ENCODE results near the gene APMAP.

The APMAP gene

DNA sequence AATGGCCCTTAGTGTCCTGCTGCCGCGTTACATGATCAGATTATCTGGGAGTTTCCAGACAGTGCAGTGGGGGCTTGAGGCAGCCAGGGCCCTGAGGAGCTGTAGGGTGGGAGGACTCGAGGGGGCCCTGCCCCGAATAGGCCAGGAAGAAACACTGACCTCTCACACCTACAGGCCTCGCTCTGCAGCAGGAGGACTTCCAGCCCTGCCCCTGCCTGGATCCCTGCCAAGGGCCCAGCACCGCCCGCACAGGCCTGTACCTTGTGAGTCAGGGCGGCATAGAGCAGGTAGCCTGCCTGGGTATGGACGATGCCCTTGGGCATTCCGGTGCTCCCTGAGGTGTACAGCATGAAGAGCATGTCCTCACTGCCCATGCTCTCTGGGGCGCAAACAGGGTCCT lies 30.1 kb upstream of the APMAP start:
- no peak overlapping the region for H3K9ac ChIP-seq (ENCODE audit: low read length)
- H3K4me1 ChIP-seq (ENCODE audit: insufficient read depth, low read length), result peaks cover 4% of the 10 kb centered on the region
- H3K4me3 ChIP-seq (ENCODE audit: low read depth in 1 of 2, low read length in 2 of 2), result no peak overlapping the region

DNA sequence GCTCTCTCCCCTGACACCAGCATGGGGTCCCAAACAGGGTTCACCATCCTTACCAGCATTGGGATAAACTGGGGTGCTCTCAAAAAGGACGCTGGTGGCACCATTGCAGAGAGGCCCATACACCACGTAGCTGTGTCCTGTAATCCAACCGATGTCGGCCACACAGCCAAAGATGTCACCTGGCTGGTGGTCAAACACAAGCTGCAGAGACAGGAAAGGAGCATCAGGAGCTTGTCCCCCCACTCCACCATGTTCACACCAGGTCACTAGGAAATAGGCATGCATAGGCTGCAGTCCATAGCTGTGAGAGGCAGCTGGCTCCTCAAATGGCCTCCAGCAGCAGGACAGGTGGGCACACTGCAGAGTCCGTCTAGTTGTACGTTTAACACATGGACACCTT lies 28.8 kb upstream of the APMAP start:
- Histone ChIP-seq H3K9me3 (ENCODE audit: low read length) (no peaks in the 10 kb centered on the region), H3K4me1 (ENCODE audit: insufficient read depth, low read length) (peaks cover 4% of the 10 kb centered on the region), H3K27me3 (ENCODE audit: control insufficient read depth in 1 of 2, insufficient read depth in 2 of 2, low read length in 2 of 2) (no peaks in the 10 kb centered on the region), H3K9ac (ENCODE audit: low read length) (no peak overlapping the region), H3K27ac (ENCODE audit: low read depth, low read length) (no peak overlapping the region), H3K4me3 (ENCODE audit: low read depth in 1 of 2, low read length in 2 of 2) (no peak overlapping the region), H3K36me3 (ENCODE audit: insufficient read depth, low read length) (peaks cover 33% of the 10 kb centered on the region)

More for the DNA sequence above, 30.1 kb upstream of the APMAP start:
- Histone ChIP-seq H3K9me3 (ENCODE audit: low read length) (no peaks in the 10 kb centered on the region), H3K36me3 (ENCODE audit: insufficient read depth, low read length) (peaks cover 29% of the 10 kb centered on the region), H3K27me3 (ENCODE audit: control insufficient read depth in 1 of 2, insufficient read depth in 2 of 2, low read length in 2 of 2) (no peaks in the 10 kb centered on the region), H3K27ac (ENCODE audit: low read depth, low read length) (no peak overlapping the region)

GRCh38 chr20:25020901-25021301 lies 28.4 kb upstream of the APMAP start:
- peaks cover 35% of the 10 kb centered on the region for H3K36me3 ChIP-seq (ENCODE audit: insufficient read depth, low read length)
- H3K9me3 ChIP-seq (ENCODE audit: low read length), result no peaks in the 10 kb centered on the region
- no peaks in the 10 kb centered on the region for H3K27me3 ChIP-seq (ENCODE audit: control insufficient read depth in 1 of 2, insufficient read depth in 2 of 2, low read length in 2 of 2)
- H3K4me3 ChIP-seq (ENCODE audit: low read depth in 1 of 2, low read length in 2 of 2), result no peak overlapping the region
- no peak overlapping the region for H3K9ac ChIP-seq (ENCODE audit: low read length)
- H3K4me1 ChIP-seq (ENCODE audit: insufficient read depth, low read length), result peaks cover under 1% of the 10 kb centered on the region
- H3K27ac ChIP-seq (ENCODE audit: low read depth, low read length), result no peak overlapping the region

GRCh38 chr20:25020345-25020744 lies 27.8 kb upstream of the APMAP start:
- no peak overlapping the region for H3K27ac ChIP-seq (ENCODE audit: low read depth, low read length)
- H3K36me3 ChIP-seq (ENCODE audit: insufficient read depth, low read length), result peaks cover 35% of the 10 kb centered on the region

DNA sequence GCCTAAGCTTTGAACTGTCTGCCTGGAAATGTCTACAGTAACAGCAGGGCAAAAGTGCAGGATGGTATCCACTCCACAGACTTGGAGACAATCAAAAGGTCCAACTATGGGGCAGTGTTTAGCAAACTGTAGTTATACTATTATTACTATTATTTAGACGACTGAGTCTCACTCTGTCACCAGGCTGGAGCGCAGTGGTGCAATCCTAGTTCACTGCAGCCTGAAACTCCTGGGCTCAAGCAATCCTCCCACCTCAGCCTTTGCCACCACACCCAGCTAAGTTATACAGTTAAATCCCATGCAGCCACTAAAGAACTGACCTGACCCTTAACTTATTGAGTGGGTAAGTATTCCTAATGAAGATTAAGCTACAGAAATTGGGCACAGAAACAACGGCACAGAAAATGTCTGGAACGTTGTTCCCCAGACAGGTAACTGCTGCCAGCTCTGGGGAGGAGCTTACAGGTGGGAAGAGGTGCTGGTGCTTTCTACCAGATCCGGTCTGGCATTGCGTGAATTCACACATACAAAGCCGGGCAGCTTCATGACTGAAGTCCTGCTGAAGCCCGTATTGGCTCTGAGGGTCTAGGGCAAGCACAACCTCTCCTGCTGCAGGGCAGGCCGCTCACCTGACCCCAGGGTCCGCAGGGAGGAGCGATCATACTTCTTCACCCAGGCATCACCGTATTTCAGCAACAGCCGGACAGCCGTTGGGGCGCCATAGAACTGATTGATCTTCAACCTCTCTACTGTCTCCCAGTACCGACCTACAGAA lies 27.0 kb upstream of the APMAP start:
- Histone ChIP-seq H3K27me3 (ENCODE audit: control insufficient read depth in 1 of 2, insufficient read depth in 2 of 2, low read length in 2 of 2) (no peaks in the 10 kb centered on the region), H3K4me1 (ENCODE audit: insufficient read depth, low read length) (no peaks in the 10 kb centered on the region), H3K36me3 (ENCODE audit: insufficient read depth, low read length) (peaks cover 40% of the 10 kb centered on the region), H3K27ac (ENCODE audit: low read depth, low read length) (no peak overlapping the region), H3K4me3 (ENCODE audit: low read depth in 1 of 2, low read length in 2 of 2) (no peak overlapping the region), H3K9me3 (ENCODE audit: low read length) (no peaks in the 10 kb centered on the region), H3K9ac (ENCODE audit: low read length) (no peak overlapping the region)

More at GRCh38 chr20:25020345-25020744, 27.8 kb upstream of the APMAP start:
- H3K9ac ChIP-seq (ENCODE audit: low read length), result no peak overlapping the region
- no peaks in the 10 kb centered on the region for H3K4me1 ChIP-seq (ENCODE audit: insufficient read depth, low read length)
- H3K27me3 ChIP-seq (ENCODE audit: control insufficient read depth in 1 of 2, insufficient read depth in 2 of 2, low read length in 2 of 2), result no peaks in the 10 kb centered on the region
- no peak overlapping the region for H3K4me3 ChIP-seq (ENCODE audit: low read depth in 1 of 2, low read length in 2 of 2)
- H3K9me3 ChIP-seq (ENCODE audit: low read length), result no peaks in the 10 kb centered on the region

GRCh38 chr20:25018841-25019240 lies 26.3 kb upstream of the APMAP start:
- H3K4me3 ChIP-seq (ENCODE audit: low read depth in 1 of 2, low read length in 2 of 2), result no peak overlapping the region
- H3K9ac ChIP-seq (ENCODE audit: low read length), result no peak overlapping the region
- no peaks in the 10 kb centered on the region for H3K4me1 ChIP-seq (ENCODE audit: insufficient read depth, low read length)
- no peak overlapping the region for H3K27ac ChIP-seq (ENCODE audit: low read depth, low read length)
- peaks cover 48% of the 10 kb centered on the region for H3K36me3 ChIP-seq (ENCODE audit: insufficient read depth, low read length)
- H3K9me3 ChIP-seq (ENCODE audit: low read length), result no peaks in the 10 kb centered on the region
- no peaks in the 10 kb centered on the region for H3K27me3 ChIP-seq (ENCODE audit: control insufficient read depth in 1 of 2, insufficient read depth in 2 of 2, low read length in 2 of 2)

DNA sequence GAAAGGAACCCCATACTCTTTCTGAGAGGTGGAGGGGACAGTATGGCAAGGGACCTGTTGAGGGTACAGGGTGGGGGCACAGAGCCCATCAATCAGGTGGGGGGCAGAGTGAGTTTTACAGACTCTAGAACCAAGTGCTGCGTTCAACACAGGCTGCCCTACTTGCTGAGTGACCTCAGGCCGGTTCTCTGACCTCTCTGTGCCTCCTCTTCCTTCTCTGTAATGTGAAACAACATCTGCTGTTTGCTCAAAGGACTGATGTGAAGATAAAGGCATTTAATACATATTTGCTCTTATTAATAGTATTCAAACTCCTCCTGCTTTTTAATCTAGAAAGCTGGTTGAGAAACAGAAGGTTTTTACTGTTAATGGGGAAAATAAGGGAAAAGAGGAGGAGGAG lies 25.9 kb upstream of the APMAP start:
- H3K4me3 ChIP-seq (ENCODE audit: low read depth in 1 of 2, low read length in 2 of 2), result no peak overlapping the region
- H3K9ac ChIP-seq (ENCODE audit: low read length), result no peak overlapping the region
- no peak overlapping the region for H3K27ac ChIP-seq (ENCODE audit: low read depth, low read length)
- H3K9me3 ChIP-seq (ENCODE audit: low read length), result no peaks in the 10 kb centered on the region
- no peaks in the 10 kb centered on the region for H3K4me1 ChIP-seq (ENCODE audit: insufficient read depth, low read length)
- H3K27me3 ChIP-seq (ENCODE audit: control insufficient read depth in 1 of 2, insufficient read depth in 2 of 2, low read length in 2 of 2), result no peaks in the 10 kb centered on the region
- H3K36me3 ChIP-seq (ENCODE audit: insufficient read depth, low read length), result peaks cover 52% of the 10 kb centered on the region

DNA sequence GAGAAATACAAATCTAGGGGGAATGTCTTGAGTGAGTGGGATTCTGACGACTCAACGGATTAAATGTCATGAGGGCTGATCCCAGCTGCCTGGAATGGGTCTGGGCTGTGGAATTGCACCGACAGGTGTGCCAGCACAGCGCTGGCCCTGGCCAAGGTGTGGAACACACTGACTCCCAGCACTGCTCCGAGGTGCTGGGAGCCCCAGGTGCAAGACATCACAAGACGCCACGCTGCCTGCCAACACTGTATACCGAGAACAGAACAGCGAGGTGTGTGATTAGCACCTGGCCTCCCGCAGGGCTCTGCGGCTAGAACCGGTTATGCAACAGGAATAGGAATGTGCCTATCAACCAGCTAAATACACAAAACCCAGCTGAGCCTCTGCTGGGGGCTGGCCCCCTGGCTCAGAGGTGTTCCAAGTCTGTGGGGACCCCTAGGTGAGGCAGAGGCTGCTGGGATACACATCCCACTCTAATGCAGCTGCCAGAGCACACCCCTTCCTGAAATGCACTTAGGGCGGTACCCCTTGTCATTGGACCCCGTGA lies 24.8 kb upstream of the APMAP start:
- Histone ChIP-seq H3K36me3 (ENCODE audit: insufficient read depth, low read length) (peaks cover 61% of the 10 kb centered on the region), H3K4me3 (ENCODE audit: low read depth in 1 of 2, low read length in 2 of 2) (no peak overlapping the region), H3K4me1 (ENCODE audit: insufficient read depth, low read length) (no peaks in the 10 kb centered on the region), H3K27me3 (ENCODE audit: control insufficient read depth in 1 of 2, insufficient read depth in 2 of 2, low read length in 2 of 2) (no peaks in the 10 kb centered on the region), H3K9ac (ENCODE audit: low read length) (no peak overlapping the region), H3K9me3 (ENCODE audit: low read length) (no peaks in the 10 kb centered on the region), H3K27ac (ENCODE audit: low read depth, low read length) (no peak overlapping the region)

DNA sequence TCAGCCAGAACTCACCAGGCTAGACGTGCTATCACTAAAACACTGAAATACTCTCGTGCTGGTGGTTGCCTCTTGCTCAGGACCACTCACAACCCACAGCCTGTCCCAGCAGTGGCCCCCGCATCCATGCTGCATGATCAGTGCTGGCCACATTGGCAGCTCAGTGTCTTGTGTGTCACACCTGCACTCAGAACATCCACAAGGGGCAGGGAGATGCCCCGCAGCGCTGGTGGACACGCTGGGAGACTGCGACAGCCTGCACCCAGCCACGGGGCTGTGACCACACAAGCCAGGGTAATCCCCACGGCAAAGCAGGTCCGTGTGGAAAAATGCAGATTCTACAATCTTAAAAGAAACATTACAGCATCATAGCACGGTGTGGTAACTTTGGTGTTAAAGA lies 23.9 kb upstream of the APMAP start:
- Histone ChIP-seq H3K36me3 (ENCODE audit: insufficient read depth, low read length) (peaks cover 68% of the 10 kb centered on the region), H3K27ac (ENCODE audit: low read depth, low read length) (no peak overlapping the region), H3K4me1 (ENCODE audit: insufficient read depth, low read length) (no peaks in the 10 kb centered on the region), H3K27me3 (ENCODE audit: control insufficient read depth in 1 of 2, insufficient read depth in 2 of 2, low read length in 2 of 2) (no peaks in the 10 kb centered on the region), H3K9me3 (ENCODE audit: low read length) (no peaks in the 10 kb centered on the region), H3K9ac (ENCODE audit: low read length) (no peak overlapping the region), H3K4me3 (ENCODE audit: low read depth in 1 of 2, low read length in 2 of 2) (no peak overlapping the region)

- Histone ChIP-seq H3K4me3 (ENCODE audit: low read depth in 1 of 2, low read length in 2 of 2) (no peak overlapping the region), H3K9ac (ENCODE audit: low read length) (no peak overlapping the region), H3K36me3 (ENCODE audit: insufficient read depth, low read length) (peaks cover 68% of the 10 kb centered on the region), H3K27ac (ENCODE audit: low read depth, low read length) (no peak overlapping the region), H3K9me3 (ENCODE audit: low read length) (no peaks in the 10 kb centered on the region), H3K27me3 (ENCODE audit: control insufficient read depth in 1 of 2, insufficient read depth in 2 of 2, low read length in 2 of 2) (no peaks in the 10 kb centered on the region), H3K4me1 (ENCODE audit: insufficient read depth, low read length) (no peaks in the 10 kb centered on the region)
Observed at GRCh38 chr20:25015986-25016385, 23.4 kb upstream of the APMAP start.

DNA sequence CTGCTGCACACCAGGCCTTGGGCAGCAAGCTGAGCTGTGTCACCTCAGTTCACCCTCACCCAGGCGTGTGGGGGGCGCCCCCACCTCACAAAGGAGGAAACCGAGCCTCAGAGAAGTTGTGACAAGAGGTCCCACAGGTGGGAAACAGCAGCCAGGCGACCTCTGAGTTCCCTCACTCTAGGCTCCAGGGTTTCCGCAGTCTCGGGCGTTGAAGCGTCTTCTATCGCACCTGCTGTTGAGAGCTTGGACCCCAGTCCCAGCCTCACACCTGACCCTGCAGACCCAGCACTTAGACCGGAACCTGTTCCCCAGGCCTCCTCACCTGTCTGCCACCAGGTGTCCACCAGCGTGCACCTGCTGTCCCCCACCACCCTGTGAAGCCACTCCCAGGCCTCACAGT lies 22.3 kb upstream of the APMAP start:
- no peaks in the 10 kb centered on the region for H3K27me3 ChIP-seq (ENCODE audit: control insufficient read depth in 1 of 2, insufficient read depth in 2 of 2, low read length in 2 of 2)
- H3K4me3 ChIP-seq (ENCODE audit: low read depth in 1 of 2, low read length in 2 of 2), result no peak overlapping the region
- H3K4me1 ChIP-seq (ENCODE audit: insufficient read depth, low read length), result peaks cover 5% of the 10 kb centered on the region
- no peak overlapping the region for H3K27ac ChIP-seq (ENCODE audit: low read depth, low read length)
- H3K9me3 ChIP-seq (ENCODE audit: low read length), result no peaks in the 10 kb centered on the region
- H3K36me3 ChIP-seq (ENCODE audit: insufficient read depth, low read length), result peaks cover 63% of the 10 kb centered on the region
- H3K9ac ChIP-seq (ENCODE audit: low read length), result no peak overlapping the region

Measured in muscle layer of colon (tissue), 2 donors.